ENCODE measurements around the gene TNFSF8.

Gene TNFSF8

GRCh38 chr9:114869845-114870244 lies 60.5 kb downstream of the TNFSF8 start:
- H3K4me3 ChIP-seq (replicated peaks in 1 of 2; ENCODE audit: low read depth in 2 of 2, low read length in 2 of 2) = no peak overlapping the region
- DNase-seq (ENCODE audit: low read depth in 2 of 2) = no peak
- no peak for TF ChIP-seq CTCF (IDR thresholded peaks at IDR 0.05; ENCODE audit: low read depth, low read length)

DNA sequence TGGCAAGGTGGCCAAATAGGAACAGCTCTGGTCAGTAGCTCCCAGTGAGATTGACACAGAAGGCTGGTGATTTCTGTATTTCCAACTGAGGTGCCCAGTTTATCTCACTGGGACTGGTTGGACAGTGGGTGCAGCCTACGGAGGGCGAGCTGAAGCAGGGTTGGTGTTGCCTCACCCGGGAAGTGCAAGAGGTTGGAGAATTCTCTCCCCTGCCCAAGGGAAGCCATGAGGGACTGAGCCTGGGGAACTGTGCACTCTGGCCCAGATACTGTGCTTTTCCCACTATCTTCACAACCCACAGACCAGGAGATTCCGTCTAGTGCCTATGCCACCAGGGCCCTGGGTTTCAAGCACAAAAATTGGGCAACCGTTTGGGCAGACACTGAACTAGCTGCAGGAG lies 61.0 kb downstream of the TNFSF8 start:
- no peak for DNase-seq (ENCODE audit: low read depth in 2 of 2)
- TF ChIP-seq CTCF (IDR thresholded peaks at IDR 0.05; ENCODE audit: low read depth, low read length) = no peak
- no peak overlapping the region for H3K4me3 ChIP-seq (replicated peaks in 1 of 2; ENCODE audit: low read depth in 2 of 2, low read length in 2 of 2)

DNA sequence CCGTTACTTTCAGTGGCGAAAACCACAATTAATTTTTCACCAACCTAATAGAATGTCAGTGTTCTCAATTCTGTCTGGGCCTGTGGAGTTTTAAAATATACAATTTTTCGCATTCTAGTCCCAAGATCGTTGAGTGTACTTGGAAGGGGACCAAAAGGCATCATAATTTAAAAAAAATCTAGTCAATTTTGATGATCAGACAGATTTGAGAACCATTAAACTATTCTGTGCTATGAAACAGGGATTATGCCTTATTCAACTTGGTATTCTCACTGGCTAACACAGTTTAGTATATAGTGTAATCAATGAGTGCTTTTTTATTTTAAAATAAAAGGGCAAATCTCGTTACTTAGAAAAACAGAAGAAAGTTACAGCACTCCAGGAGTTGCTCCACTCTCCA lies 63.1 kb downstream of the TNFSF8 start:
- no peak for DNase-seq (ENCODE audit: low read depth in 2 of 2)
- TF ChIP-seq CTCF (IDR thresholded peaks at IDR 0.05; ENCODE audit: low read depth, low read length) = no peak
- H3K4me3 ChIP-seq (replicated peaks in 1 of 2; ENCODE audit: low read depth in 2 of 2, low read length in 2 of 2) = no peak overlapping the region

DNA sequence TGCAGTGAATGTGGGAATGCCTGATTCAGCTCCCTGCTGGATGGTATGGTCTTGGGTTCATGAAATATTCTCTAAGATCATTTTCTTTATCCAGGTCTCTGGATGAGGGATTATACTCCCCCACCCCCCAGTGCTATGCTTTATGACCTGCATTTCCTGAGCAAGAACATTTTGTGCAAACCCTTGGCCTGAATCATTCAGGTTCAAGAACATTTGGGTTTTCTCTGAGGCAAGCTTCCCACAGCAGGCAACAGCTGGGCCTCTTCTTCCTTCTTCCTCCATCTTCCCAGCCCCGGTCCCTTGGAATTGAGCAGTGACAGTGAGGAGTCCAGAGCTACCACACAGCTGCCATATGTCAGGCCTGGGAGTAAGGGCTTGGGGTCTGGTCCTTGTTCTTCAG lies 65.9 kb downstream of the TNFSF8 start:
- TF ChIP-seq CTCF (IDR thresholded peaks at IDR 0.05; ENCODE audit: low read depth, low read length) = no peak
- DNase-seq (ENCODE audit: low read depth in 2 of 2) = peak; percentile 13 to 55
- H3K4me3 ChIP-seq (replicated peaks in 1 of 2; ENCODE audit: low read depth in 2 of 2, low read length in 2 of 2) = no peak overlapping the region

GRCh38 chr9:114861922-114862605 lies 68.3 kb downstream of the TNFSF8 start:
- TF ChIP-seq CTCF (IDR thresholded peaks at IDR 0.05; ENCODE audit: low read depth, low read length) = no peak
- H3K4me3 ChIP-seq (replicated peaks in 1 of 2; ENCODE audit: low read depth in 2 of 2, low read length in 2 of 2) = no peak overlapping the region
- DNase-seq (ENCODE audit: low read depth in 2 of 2) = no peak

- no peak for DNase-seq (ENCODE audit: low read depth in 2 of 2)
- no peak for TF ChIP-seq CTCF (IDR thresholded peaks at IDR 0.05; ENCODE audit: low read depth, low read length)
- no peak overlapping the region for H3K4me3 ChIP-seq (replicated peaks in 1 of 2; ENCODE audit: low read depth in 2 of 2, low read length in 2 of 2)
Measured at GRCh38 chr9:114861273-114861672, 69.1 kb downstream of the TNFSF8 start.

GRCh38 chr9:114860187-114860586 lies 70.2 kb downstream of the TNFSF8 start:
- no peak overlapping the region for H3K4me3 ChIP-seq (replicated peaks in 1 of 2; ENCODE audit: low read depth in 2 of 2, low read length in 2 of 2)
- no peak for TF ChIP-seq CTCF (IDR thresholded peaks at IDR 0.05; ENCODE audit: low read depth, low read length)
- DNase-seq (ENCODE audit: low read depth in 2 of 2) = no peak

Data from cardiac fibroblast (primary cell).